Tibial nerve (tissue), 4 donors: ENCODE measurements around the gene NR4A3. TPM values are rescaled to one million over a fixed set of nuclear protein-coding genes. Genes with fewer than 3 reads are reported as not detected.

Experiments used
- DNase-seq, 2 donors: peaks; one replicate each; pipeline ENCODE4 v3.0.0-alpha.2; 2019; ENCODE audit warnings: low spot score in 2 of 2
- H3K27ac ChIP-seq, 4 donors: fragments of 200-600 bp; sonication (generic) in 3 of 4; one replicate each; pipeline ENCODE4 v1.5.1; 2017 to 2019; ENCODE audit warnings: mild to moderate bottlenecking in 1 of 4
- H3K27me3 ChIP-seq, 2 donors: fragments of 200-600 bp; sonication (generic) in 1 of 2; one replicate each; pipeline versions ENCODE4 v1.5.1 to v1.6.0; 2017 to 2019
- H3K36me3 ChIP-seq, 3 donors: fragments of 200-600 bp; sonication (generic); one replicate each; pipeline ENCODE4 v1.5.1; 2018 to 2019
- H3K4me1 ChIP-seq, 4 donors: fragments of 200-600 bp; sonication (generic) in 3 of 4; one replicate each; pipeline ENCODE4 v1.5.1; 2017 to 2019
- H3K4me3 ChIP-seq, 4 donors: fragments of 200-600 bp; sonication (generic) in 3 of 4; one replicate each; pipeline ENCODE4 v1.5.1; 2017 to 2019; ENCODE audit warnings: mild to moderate bottlenecking in 1 of 4, moderate library complexity in 1 of 4
- H3K9me3 ChIP-seq, 4 donors: fragments of 200-600 bp; sonication (generic) in 3 of 4; one replicate each; pipeline ENCODE4 v1.5.1; 2017 to 2019
- CTCF ChIP-seq, 5 experiments: fragments of 200-600 bp in 3 of 5; fragments of 450-650 bp in 2 of 5; sonication (generic) in 3 of 5; IDR thresholded peaks; one replicate each; pipeline ENCODE4 v1.5.1; 2016 to 2019; ENCODE audit warnings: antibody characterized with exemption in 5 of 5, mild to moderate bottlenecking in 3 of 5, moderate library complexity in 2 of 5
- EP300 ChIP-seq, 2 donors: sonication (generic); formaldehyde crosslinking; IDR thresholded peaks; one replicate each; pipeline ENCODE4 v1.6.1; 2017; ENCODE audit warnings: antibody characterized with exemption in 2 of 2, mild to moderate bottlenecking in 1 of 2
- POLR2A ChIP-seq, 2 donors: fragments of 450-650 bp; IDR thresholded peaks; one replicate each; pipeline ENCODE4 v1.6.1; 2017; ENCODE audit warnings: antibody characterized with exemption in 2 of 2, mild to moderate bottlenecking in 2 of 2, moderate library complexity in 2 of 2
- WGBS, 2 donors: methylation state at CpG; one replicate each; pipeline ENCODE4 v1.1.5; 2018; 5-methylcytosine and 5-hydroxymethylcytosine counted together
- total RNA-seq, 4 donors: library from RNA; depleted of rRNA; stranded (reverse); fragments of >200 nt; gene quantifications; one replicate each; pipeline ENCODE4 v1.1.0, GENCODE V29; 2016

The NR4A3 gene
- total RNA-seq, 4 donors from 2014 or later = 3.0 to 12.7 (median 4.8) TPM

- no peak overlapping the region for H3K27ac ChIP-seq
- H3K27me3 ChIP-seq = no peaks in the 10 kb centered on the region
- no peak for DNase-seq
- H3K4me1 ChIP-seq = no peaks in the 10 kb centered on the region
- TF ChIP-seq EP300 (IDR thresholded peaks at IDR 0.05) (no peak), POLR2A (IDR thresholded peaks at IDR 0.05) (no peak), CTCF (IDR thresholded peaks at IDR 0.05) (no peak)
- WGBS, 2 donors = 90 to 94% methylated on average over 2 of the region's 2 CpGs
- no peaks in the 10 kb centered on the region for H3K36me3 ChIP-seq
- H3K9me3 ChIP-seq = no peaks in the 10 kb centered on the region
- no peak overlapping the region for H3K4me3 ChIP-seq
Measured at GRCh38 chr9:99896119-99896518, 74.4 kb downstream of the NR4A3 start.

DNA sequence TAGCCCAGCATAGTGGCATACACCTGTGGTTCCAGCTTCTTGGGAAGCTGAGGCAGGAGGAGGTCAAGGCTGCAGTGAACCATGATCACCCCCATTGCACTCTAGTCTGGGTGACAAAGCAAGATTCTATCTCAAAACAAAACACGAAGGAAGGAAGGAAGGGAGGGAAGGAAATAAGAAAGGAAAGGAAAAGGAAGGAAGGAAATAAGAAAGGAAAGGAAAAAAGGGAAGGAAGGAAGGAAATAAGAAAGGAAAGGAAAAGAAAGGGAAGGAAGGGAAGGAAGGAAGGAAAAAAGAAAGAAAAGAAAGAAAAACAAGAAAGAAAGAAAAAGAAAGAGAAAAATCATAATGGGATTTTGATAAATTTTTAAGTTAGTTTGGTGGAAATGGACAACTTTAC is 81.7 kb downstream of the NR4A3 start:
- WGBS, 2 donors = 79 to 87% methylated on average over 1 of the region's 1 CpG
- Histone ChIP-seq H3K4me1 (peaks cover 0 to 18% (median 5%) of the 10 kb centered on the region in 4 donors), H3K27ac (no peak overlapping the region), H3K9me3 (no peaks in the 10 kb centered on the region), H3K27me3 (no peaks in the 10 kb centered on the region), H3K36me3 (no peaks in the 10 kb centered on the region), H3K4me3 (no peak overlapping the region)
- no peak for DNase-seq
- no peak for TF ChIP-seq CTCF (IDR thresholded peaks at IDR 0.05)
- no peak for TF ChIP-seq EP300 (IDR thresholded peaks at IDR 0.05)
- no peak for TF ChIP-seq POLR2A (IDR thresholded peaks at IDR 0.05)

DNA sequence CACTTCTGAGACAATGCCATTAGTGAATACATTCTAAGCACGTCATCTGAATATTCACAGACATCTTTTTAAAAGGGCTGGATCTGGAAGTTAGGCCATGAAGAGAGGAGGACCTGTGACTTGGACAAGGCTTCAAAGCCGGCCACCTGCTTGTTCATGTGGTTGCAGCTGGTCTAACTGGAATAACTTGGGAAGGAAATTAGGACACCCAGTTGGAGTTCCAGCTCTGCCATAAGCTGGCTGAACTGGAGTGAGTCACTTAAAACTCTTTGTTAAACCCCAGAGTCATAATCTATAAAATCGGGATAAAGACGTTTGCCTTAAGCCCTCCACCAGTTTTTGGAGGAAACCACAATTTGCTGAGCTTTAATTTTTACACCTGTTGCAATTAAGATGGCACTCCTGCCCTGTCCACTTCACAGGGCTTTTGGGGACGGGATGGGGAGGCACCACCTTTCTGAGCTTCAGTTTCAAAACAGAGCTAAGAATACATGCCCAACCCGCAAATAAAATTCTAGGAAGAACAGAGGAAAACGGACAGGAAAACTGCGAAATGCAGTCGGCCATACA is 84.2 kb downstream of the NR4A3 start:
- no peak for TF ChIP-seq EP300 (IDR thresholded peaks at IDR 0.05)
- TF ChIP-seq POLR2A (IDR thresholded peaks at IDR 0.05) = no peak
- no peak for TF ChIP-seq CTCF (IDR thresholded peaks at IDR 0.05)

DNA sequence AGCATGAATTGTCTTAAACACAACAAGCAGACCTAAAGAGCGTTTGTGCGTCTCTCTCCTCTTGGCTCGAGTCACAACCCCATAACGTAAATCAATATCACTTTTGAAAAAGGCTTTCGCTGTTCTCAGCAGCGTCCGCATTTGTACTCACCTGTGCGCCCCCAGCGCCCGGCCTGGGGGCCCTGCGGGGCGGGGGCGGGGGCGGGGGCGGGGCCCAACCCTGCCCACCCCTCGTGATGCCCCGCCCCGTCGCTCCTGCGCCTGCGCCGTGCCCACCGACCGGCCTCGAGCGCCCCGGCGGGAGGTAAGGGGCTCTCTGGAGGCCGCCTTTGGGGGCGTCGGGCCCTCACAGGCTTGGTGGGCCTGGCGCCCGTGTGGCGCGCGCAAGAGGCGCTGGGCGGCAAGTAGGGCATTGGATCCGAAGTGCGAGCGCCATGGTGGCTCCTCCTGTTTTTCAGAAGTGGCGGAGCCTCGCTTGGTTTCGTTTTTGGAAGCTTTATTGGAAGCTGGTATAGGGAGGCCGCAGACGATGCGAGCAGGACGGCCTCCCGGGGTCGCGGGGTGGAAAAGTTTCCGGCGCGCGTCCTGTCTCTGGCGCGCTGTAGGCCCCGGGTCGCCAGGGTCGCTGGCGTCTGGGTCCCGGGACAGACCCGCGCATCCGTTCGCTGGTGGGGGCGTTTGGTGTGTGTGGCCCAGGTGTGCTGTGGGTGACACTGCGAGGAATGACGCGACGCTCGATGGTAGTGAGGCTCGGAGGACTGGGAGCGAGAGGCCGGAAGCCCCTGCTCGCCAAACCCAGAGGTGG is 84.9 kb downstream of the NR4A3 start, which contains the start of gene STX17:
STX17 (plus strand) TSS at position 252 of the 805 bp plus-strand sequence. CDS start 8,586 bp downstream, outside the sequence.
- peaks cover 0 to 7% (median 0%) of the 10 kb centered on the region in 3 donors for H3K36me3 ChIP-seq
- H3K4me1 ChIP-seq = peaks cover 0 to 20% (median 5%) of the 10 kb centered on the region in 4 donors
- no peaks in the 10 kb centered on the region for H3K27me3 ChIP-seq
- DNase-seq = peak; percentile 47 to 71
- H3K4me3 ChIP-seq = peak within 1 kb of the TSS; percentile 62 to 92 (median 84)
- TF ChIP-seq CTCF (IDR thresholded peaks at IDR 0.05) (no peak), POLR2A (IDR thresholded peaks at IDR 0.05) (peak; percentile 38 to 80), EP300 (IDR thresholded peaks at IDR 0.05) (peak in 1 of 2 donors; percentile 94)
- peak within 1 kb of the TSS; percentile 84 to 98 (median 98) for H3K27ac ChIP-seq
- WGBS, 2 donors = 0 to 1% methylated on average over 37 to 39 of the region's 76 CpGs
- H3K9me3 ChIP-seq = no peaks in the 10 kb centered on the region

More for the DNA sequence above, 84.2 kb downstream of the NR4A3 start:
- Histone ChIP-seq H3K9me3 (no peaks in the 10 kb centered on the region), H3K36me3 (no peaks in the 10 kb centered on the region), H3K4me1 (peaks cover 0 to 20% (median 5%) of the 10 kb centered on the region in 4 donors), H3K27ac (peak overlapping the region; percentile 84 to 98 (median 98)), H3K27me3 (no peaks in the 10 kb centered on the region), H3K4me3 (peak overlapping the region; percentile 62 to 92 (median 84))
- DNase-seq = no peak
- 28 to 29% methylated on average over 9 of the region's 9 CpGs for WGBS, 2 donors

DNA sequence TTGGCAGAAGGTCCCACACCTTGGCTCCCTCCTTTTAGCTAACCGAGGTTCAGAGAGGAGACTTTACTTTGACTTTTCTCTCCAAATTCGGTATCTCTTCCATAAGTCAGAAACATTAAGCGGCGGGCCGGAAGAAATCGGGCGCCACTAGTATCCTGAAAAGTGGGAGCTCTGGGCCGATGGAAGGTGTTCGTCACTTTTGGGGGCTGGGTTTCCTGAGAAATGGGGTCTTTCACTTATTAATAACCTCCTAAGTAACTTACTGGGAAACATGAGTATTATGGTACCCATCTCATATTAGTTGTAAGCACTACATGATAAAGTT is 85.5 kb downstream of the NR4A3 start:
- Histone ChIP-seq H3K4me3 (peak overlapping the region; percentile 62 to 92 (median 84)), H3K36me3 (peaks cover 0 to 11% (median 0%) of the 10 kb centered on the region in 3 donors), H3K9me3 (no peaks in the 10 kb centered on the region), H3K27me3 (no peaks in the 10 kb centered on the region), H3K27ac (peak overlapping the region; percentile 84 to 98 (median 98)), H3K4me1 (peaks cover 0 to 20% (median 5%) of the 10 kb centered on the region in 4 donors)
- DNase-seq = peak; percentile 16 to 22
- WGBS, 2 donors = 3 to 15% methylated on average over 9 of the region's 9 CpGs
- TF ChIP-seq EP300 (IDR thresholded peaks at IDR 0.05) (no peak), CTCF (IDR thresholded peaks at IDR 0.05) (no peak), POLR2A (IDR thresholded peaks at IDR 0.05) (no peak)
